ENCODE results near the gene OR4D11. TPM values are rescaled to one million over a fixed set of nuclear protein-coding genes. Genes with fewer than 3 reads are reported as not detected.

Gene OR4D11
- not detected in 2 replicates for total RNA-seq (ENCODE audit: low replicate concordance)

DNA sequence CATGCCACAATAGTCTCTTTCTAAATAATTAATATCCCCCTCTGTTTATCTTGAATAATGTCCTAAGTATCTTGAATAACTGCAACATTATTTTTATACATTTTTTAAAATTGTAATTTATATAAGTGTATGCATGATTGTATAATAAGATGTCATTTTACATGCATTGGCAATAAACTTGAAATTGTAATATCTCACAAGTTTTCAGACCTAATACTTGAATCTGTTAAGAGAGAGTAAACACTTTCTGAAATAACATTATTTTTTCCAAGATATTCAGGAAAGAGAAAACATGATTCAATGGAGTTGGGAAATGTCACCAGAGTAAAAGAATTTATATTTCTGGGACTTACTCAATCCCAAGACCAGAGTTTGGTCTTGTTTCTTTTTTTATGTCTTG lies at the start of gene OR4D11:
TSS of gene OR4D11 (plus strand) at position 301 of the 400 bp plus-strand sequence. CDS start at position 301, 0 bp downstream.

GRCh38 chr11:59456661-59457060 lies 46.7 kb upstream of the OR4D11 start, which contains the start of gene OR4D6:
Gene OR4D6 (plus strand): TSS chr11:59456961. CDS start chr11:59456961, 0 bp downstream.

GRCh38 chr11:59473015-59473414 lies 30.4 kb upstream of the OR4D11 start, which contains the start of gene OR4D10:
Gene OR4D10 (plus strand): TSS chr11:59473315. CDS start chr11:59477430, 4,115 bp downstream.

GRCh38 chr11:59510941-59511589 lies 7.7 kb downstream of the OR4D11 start, which contains the start of gene OR4D9:
Gene OR4D9 (plus strand): TSS chr11:59511539. CDS start chr11:59514913, 3,374 bp downstream.

Other genes starting within 250 kb of the OR4D11 start
- not detected in 2 replicates for gene OR5AN1, start 144.7 kb upstream of the OR4D11 start, total RNA-seq (ENCODE audit: low replicate concordance)
- not detected in 2 replicates for gene OR5A2, start 77.2 kb upstream of the OR4D11 start, total RNA-seq (ENCODE audit: low replicate concordance)
- not detected in 2 replicates for gene OR5A1, start 67.1 kb upstream of the OR4D11 start, total RNA-seq (ENCODE audit: low replicate concordance)
- gene OR4D6, start 46.6 kb upstream of the OR4D11 start, total RNA-seq (ENCODE audit: low replicate concordance): not detected in 2 replicates
- not detected in 2 replicates for gene OR4D10, start 30.3 kb upstream of the OR4D11 start, total RNA-seq (ENCODE audit: low replicate concordance)
- gene OR4D9, start 8.0 kb downstream of the OR4D11 start, total RNA-seq (ENCODE audit: low replicate concordance): not detected in 2 replicates
- 19.4 and 35.2 TPM in 2 replicates for gene OSBP, start 112.2 kb downstream of the OR4D11 start, total RNA-seq (ENCODE audit: low replicate concordance)
- gene PATL1, start 165.5 kb downstream of the OR4D11 start, total RNA-seq (ENCODE audit: low replicate concordance): 3.3 and 3.9 TPM in 2 replicates
- gene OR10V1, start 210.3 kb downstream of the OR4D11 start, total RNA-seq (ENCODE audit: low replicate concordance): not detected in 2 replicates